Measurements from ENCODE around the gene IMMT.

GRCh38 chr2:86193901-86194567 lies 1.2 kb downstream of the IMMT start:
- TF ChIP-seq CTCF (conservative IDR thresholded peaks at IDR 0.05 in 1 of 2, IDR thresholded peaks at IDR 0.05 in 1 of 2; ENCODE audit: extremely low read depth in 1 of 2, insufficient read depth in 1 of 2, low read depth in 1 of 2, low read length in 2 of 2) (no peak), EZH2 (IDR thresholded peaks at IDR 0.05; ENCODE audit: borderline replicate concordance, low read length) (no peak)
